Neural cell (in vitro differentiated cells): ENCODE measurements around the gene TRPM2. TPM values are rescaled to one million over a fixed set of nuclear protein-coding genes. Genes with fewer than 3 reads are reported as not detected.

ENCODE experiments used
- H2AFZ ChIP-seq: fragments of 200-600, 300-800 bp; sonication (generic), shearing (Covaris generic); 2 replicates; pipeline ENCODE4 v1.6.0; 2014; ENCODE audit warnings: low read depth, mild to moderate bottlenecking, antibody characterized with exemption, low read length, moderate library complexity
- H3F3A ChIP-seq: fragments of 200-600 bp; shearing (Covaris generic); 2 replicates; pipeline ENCODE4 v1.6.1; 2016; ENCODE audit warnings: mild to moderate bottlenecking, moderate library complexity, mixed read lengths, antibody characterized with exemption, low read length; ENCODE audit not compliant: insufficient read depth, poor library complexity, severe bottlenecking
- H3K27ac ChIP-seq: fragments of 200-600, 300-800 bp; sonication (generic), shearing (Covaris generic); 2 replicates; pipeline ENCODE4 v1.5.1; 2014; ENCODE audit warnings: mild to moderate bottlenecking, low read length, moderate library complexity
- H3K27me3 ChIP-seq: fragments of 300-800, 200-600 bp; sonication (generic), shearing (Covaris generic); 2 replicates; pipeline ENCODE4 v1.6.0; 2014; ENCODE audit warnings: mild to moderate bottlenecking, low read depth, low read length, moderate library complexity; ENCODE audit not compliant: insufficient read depth
- H3K36me3 ChIP-seq: fragments of 300-800, 200-600 bp; sonication (generic), shearing (Covaris generic); 2 replicates; pipeline ENCODE4 v1.5.1; 2014; ENCODE audit warnings: mild to moderate bottlenecking, antibody characterized with exemption, low read length, moderate library complexity; ENCODE audit not compliant: insufficient read depth
- H3K4me2 ChIP-seq: fragments of 300-800, 200-600 bp; sonication (generic), shearing (Covaris generic); 2 replicates; pipeline ENCODE4 v1.6.0; 2014; ENCODE audit warnings: mild to moderate bottlenecking, low read length
- H3K4me3 ChIP-seq: fragments of 300-800, 200-600 bp; sonication (generic), shearing (Covaris generic); 2 replicates; pipeline ENCODE4 v1.5.1; 2014; ENCODE audit warnings: mild to moderate bottlenecking, low read length, moderate library complexity
- H3K79me2 ChIP-seq: fragments of 200-600 bp; shearing (Covaris generic); replicated peaks from 2 replicates; pipeline ENCODE4 v1.6.0; 2014; ENCODE audit warnings: mild to moderate bottlenecking, low read length, moderate library complexity; ENCODE audit not compliant: insufficient read depth
- H3K9ac ChIP-seq: fragments of 300-800, 200-600 bp; sonication (generic), shearing (Covaris generic); 2 replicates; pipeline ENCODE4 v1.6.1; 2016; ENCODE audit warnings: mild to moderate bottlenecking, low read length, mixed read lengths
- H3K9me2 ChIP-seq: fragments of 200-600 bp; shearing (Covaris generic); 2 replicates; pipeline ENCODE4 v1.6.1; 2016; ENCODE audit warnings: mild to moderate bottlenecking, low read length, mixed read lengths; ENCODE audit not compliant: insufficient read depth
- H3K9me3 ChIP-seq: fragments of 200-600, 300-800 bp; sonication (generic), shearing (Covaris generic); 2 replicates; pipeline ENCODE4 v1.6.1; 2016; ENCODE audit warnings: mild to moderate bottlenecking, mixed run types, low read length, moderate library complexity, mixed read lengths
- H4K20me1 ChIP-seq: fragments of 200-600 bp; shearing (Covaris generic); 2 replicates; pipeline ENCODE4 v1.6.1; 2016; ENCODE audit warnings: mild to moderate bottlenecking, mixed run types; ENCODE audit not compliant: insufficient read depth
- EP300 ChIP-seq: fragments of 450-650 bp; conservative IDR thresholded peaks from 2 replicates; pipeline ENCODE4 v1.6.1; 2014; ENCODE audit warnings: antibody characterized with exemption, mild to moderate bottlenecking, moderate library complexity; ENCODE audit not compliant: poor library complexity, severe bottlenecking
- EZH2 ChIP-seq: fragments of 200-600, 300-800 bp; shearing (Covaris generic), sonication (generic); IDR thresholded peaks from 2 replicates; pipeline ENCODE4 v1.6.1; 2014; ENCODE audit warnings: antibody characterized with exemption, low read length, borderline replicate concordance, mild to moderate bottlenecking; ENCODE audit not compliant: insufficient read depth, poor library complexity, severe bottlenecking
- MXI1 ChIP-seq: fragments of 450-650 bp; conservative IDR thresholded peaks from 2 replicates; pipeline ENCODE4 v1.6.1; 2014; ENCODE audit warnings: antibody characterized with exemption, mild to moderate bottlenecking; ENCODE audit not compliant: poor library complexity, severe bottlenecking
- POLR2AphosphoS5 ChIP-seq: IDR thresholded peaks from 2 replicates; pipeline ENCODE4 v1.6.1; 2012
- RAD21 ChIP-seq: fragments of 450-650 bp; conservative IDR thresholded peaks from 2 replicates; pipeline ENCODE4 v1.6.1; 2014; ENCODE audit warnings: antibody characterized with exemption, mild to moderate bottlenecking, moderate library complexity
- SMC3 ChIP-seq: fragments of 450-650 bp; conservative IDR thresholded peaks from 2 replicates; pipeline ENCODE4 v1.6.1; 2014; ENCODE audit warnings: antibody characterized with exemption, mild to moderate bottlenecking, moderate library complexity; ENCODE audit not compliant: poor library complexity
- TAF1 ChIP-seq: IDR thresholded peaks from 2 replicates; pipeline ENCODE4 v1.6.1; 2012; ENCODE audit warnings: low read depth
- polyA plus RNA-seq: library from polyadenylated mRNA; depleted of rRNA; stranded (reverse); fragments of >200 nt; gene quantifications from 2 replicates; pipeline ENCODE4 v1.2.3, GENCODE V29; 2014
- TF ChIP-seq, protein P1 (sequence below): fragments of 450-650 bp; IDR thresholded peaks from 2 replicates; pipeline ENCODE4 v1.5.1; 2014; ENCODE audit warnings: antibody characterized with exemption, mild to moderate bottlenecking, moderate library complexity; ENCODE audit not compliant: poor library complexity, severe bottlenecking
- TF ChIP-seq, protein P2 (sequence below): IDR thresholded peaks from 2 replicates; pipeline ENCODE4 v1.6.1; 2012; ENCODE audit warnings: borderline replicate concordance

The TRPM2 gene
- polyA plus RNA-seq, 1 donor from 2014 or later = 0.14 TPM

GRCh38 chr21:44455524-44456213 lies 102.2 kb downstream of the TRPM2 start:
- Histone ChIP-seq H3K27ac (no peak overlapping the region), H3K9me2 (no peaks in the 10 kb centered on the region), H3K9ac (peak overlapping the region; percentile 72)

DNA sequence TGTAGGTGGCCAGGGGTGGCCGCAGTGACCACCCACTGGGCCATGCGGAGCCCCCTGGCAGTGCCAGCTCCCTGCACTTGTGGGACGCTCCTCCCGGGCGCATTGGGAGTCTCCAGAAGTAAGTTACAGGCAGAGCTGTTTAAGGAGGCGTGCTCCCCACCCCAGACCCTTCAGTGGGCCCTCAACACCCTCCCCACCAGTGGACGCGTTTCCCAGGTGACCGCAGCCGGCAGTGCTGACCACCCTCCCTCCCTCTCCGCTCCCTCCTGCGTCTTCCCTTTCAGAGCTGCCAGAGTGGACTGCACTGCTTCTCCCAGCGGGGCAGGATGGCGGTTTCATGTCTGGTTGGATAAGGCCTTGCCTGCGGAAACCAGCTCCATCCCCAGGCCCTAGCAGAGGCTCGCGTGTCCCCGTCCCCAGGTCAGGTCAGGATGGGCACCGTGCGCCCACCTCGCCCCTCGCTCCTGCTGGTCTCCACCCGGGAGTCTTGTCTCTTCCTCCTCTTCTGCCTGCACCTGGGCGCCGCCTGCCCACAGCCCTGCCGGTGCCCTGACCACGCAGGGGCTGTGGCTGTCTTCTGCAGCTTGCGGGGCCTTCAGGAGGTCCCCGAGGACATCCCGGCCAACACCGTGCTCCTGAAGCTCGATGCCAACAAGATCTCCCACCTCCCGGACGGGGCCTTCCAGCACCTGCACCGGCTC lies 102.9 kb downstream of the TRPM2 start:
- Histone ChIP-seq H3K36me3 (peaks cover 11% of the 10 kb centered on the region), H3K9me2 (no peaks in the 10 kb centered on the region), H3K27ac (no peak overlapping the region), H3F3A (no peaks in the 10 kb centered on the region), H4K20me1 (no peaks in the 10 kb centered on the region), H3K9ac (peak overlapping the region; percentile 72), H3K4me2 (peak overlapping the region; percentile 41), H3K9me3 (peaks cover 5% of the 10 kb centered on the region), H2AFZ (peak overlapping the region; percentile 40), H3K79me2 (no peaks in the 10 kb centered on the region), H3K4me3 (peak overlapping the region; percentile 78), H3K27me3 (no peaks in the 10 kb centered on the region)
- TF ChIP-seq RAD21 = no peak
- TF ChIP-seq, protein P1, sequence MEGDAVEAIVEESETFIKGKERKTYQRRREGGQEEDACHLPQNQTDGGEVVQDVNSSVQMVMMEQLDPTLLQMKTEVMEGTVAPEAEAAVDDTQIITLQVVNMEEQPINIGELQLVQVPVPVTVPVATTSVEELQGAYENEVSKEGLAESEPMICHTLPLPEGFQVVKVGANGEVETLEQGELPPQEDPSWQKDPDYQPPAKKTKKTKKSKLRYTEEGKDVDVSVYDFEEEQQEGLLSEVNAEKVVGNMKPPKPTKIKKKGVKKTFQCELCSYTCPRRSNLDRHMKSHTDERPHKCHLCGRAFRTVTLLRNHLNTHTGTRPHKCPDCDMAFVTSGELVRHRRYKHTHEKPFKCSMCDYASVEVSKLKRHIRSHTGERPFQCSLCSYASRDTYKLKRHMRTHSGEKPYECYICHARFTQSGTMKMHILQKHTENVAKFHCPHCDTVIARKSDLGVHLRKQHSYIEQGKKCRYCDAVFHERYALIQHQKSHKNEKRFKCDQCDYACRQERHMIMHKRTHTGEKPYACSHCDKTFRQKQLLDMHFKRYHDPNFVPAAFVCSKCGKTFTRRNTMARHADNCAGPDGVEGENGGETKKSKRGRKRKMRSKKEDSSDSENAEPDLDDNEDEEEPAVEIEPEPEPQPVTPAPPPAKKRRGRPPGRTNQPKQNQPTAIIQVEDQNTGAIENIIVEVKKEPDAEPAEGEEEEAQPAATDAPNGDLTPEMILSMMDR = peak; percentile 3

More at GRCh38 chr21:44455524-44456213, 102.2 kb downstream of the TRPM2 start:
- peaks cover 11% of the 10 kb centered on the region for H3K36me3 ChIP-seq
- no peaks in the 10 kb centered on the region for H3K27me3 ChIP-seq
- no peaks in the 10 kb centered on the region for H3K79me2 ChIP-seq
- peak overlapping the region; percentile 78 for H3K4me3 ChIP-seq
- peaks cover 5% of the 10 kb centered on the region for H3K9me3 ChIP-seq
- peak overlapping the region; percentile 40 for H2AFZ ChIP-seq
- TF ChIP-seq SMC3 (peak; percentile 43), EZH2 (no peak), MXI1 (peak; percentile 68), EP300 (no peak), POLR2AphosphoS5 (no peak), TAF1 (no peak), RAD21 (no peak)
- TF ChIP-seq, protein P1 = peak; percentile 44
- TF ChIP-seq, protein P2, sequence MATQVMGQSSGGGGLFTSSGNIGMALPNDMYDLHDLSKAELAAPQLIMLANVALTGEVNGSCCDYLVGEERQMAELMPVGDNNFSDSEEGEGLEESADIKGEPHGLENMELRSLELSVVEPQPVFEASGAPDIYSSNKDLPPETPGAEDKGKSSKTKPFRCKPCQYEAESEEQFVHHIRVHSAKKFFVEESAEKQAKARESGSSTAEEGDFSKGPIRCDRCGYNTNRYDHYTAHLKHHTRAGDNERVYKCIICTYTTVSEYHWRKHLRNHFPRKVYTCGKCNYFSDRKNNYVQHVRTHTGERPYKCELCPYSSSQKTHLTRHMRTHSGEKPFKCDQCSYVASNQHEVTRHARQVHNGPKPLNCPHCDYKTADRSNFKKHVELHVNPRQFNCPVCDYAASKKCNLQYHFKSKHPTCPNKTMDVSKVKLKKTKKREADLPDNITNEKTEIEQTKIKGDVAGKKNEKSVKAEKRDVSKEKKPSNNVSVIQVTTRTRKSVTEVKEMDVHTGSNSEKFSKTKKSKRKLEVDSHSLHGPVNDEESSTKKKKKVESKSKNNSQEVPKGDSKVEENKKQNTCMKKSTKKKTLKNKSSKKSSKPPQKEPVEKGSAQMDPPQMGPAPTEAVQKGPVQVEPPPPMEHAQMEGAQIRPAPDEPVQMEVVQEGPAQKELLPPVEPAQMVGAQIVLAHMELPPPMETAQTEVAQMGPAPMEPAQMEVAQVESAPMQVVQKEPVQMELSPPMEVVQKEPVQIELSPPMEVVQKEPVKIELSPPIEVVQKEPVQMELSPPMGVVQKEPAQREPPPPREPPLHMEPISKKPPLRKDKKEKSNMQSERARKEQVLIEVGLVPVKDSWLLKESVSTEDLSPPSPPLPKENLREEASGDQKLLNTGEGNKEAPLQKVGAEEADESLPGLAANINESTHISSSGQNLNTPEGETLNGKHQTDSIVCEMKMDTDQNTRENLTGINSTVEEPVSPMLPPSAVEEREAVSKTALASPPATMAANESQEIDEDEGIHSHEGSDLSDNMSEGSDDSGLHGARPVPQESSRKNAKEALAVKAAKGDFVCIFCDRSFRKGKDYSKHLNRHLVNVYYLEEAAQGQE = no peak
- H3F3A ChIP-seq = no peaks in the 10 kb centered on the region
- peak overlapping the region; percentile 41 for H3K4me2 ChIP-seq
- H4K20me1 ChIP-seq = no peaks in the 10 kb centered on the region
